ENCODE results near the gene TRPM1.

DNA sequence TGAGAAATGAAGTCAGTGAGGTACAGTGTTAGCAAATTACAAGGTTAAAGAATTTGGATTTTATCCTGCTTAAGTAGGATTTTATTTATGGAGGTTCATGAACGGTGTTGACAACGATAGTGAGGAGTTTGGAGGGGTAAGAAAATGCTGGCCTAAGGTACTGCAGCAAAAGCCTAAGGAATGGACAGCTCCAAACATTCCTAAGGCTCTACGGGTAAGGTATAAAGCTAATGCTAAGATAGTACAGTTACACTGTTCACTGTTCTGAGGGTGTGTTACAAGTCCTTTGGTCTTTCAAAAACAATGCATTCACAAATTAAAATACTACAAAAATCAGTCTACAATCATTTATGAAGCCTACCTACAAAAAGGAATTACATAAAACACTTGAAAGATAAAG, 117.4 kb downstream of the TRPM1 start:
- no peak for TF ChIP-seq POLR2A (IDR thresholded peaks at IDR 0.05; ENCODE audit: low read depth, low read length)
- TF ChIP-seq POLR2AphosphoS5 (IDR thresholded peaks at IDR 0.05; ENCODE audit: low read depth, low read length) = no peak
- no peak for TF ChIP-seq TAF1 (IDR thresholded peaks at IDR 0.05; ENCODE audit: borderline replicate concordance, low read depth, low read length)
